Left ventricle myocardium inferior (tissue), 1 donor: Measurements from ENCODE around the gene LGALSL. TPM values are rescaled to one million over a fixed set of nuclear protein-coding genes. Genes with fewer than 3 reads are reported as not detected.

ENCODE experiments used
- DNase-seq: peaks from one replicate; pipeline ENCODE4 v3.0.0-alpha.2; 2020
- H3K27ac ChIP-seq: fragments of 200-600 bp; replicated peaks from 2 replicates; pipeline ENCODE4 v1.8.0; 2021
- H3K27me3 ChIP-seq: fragments of 200-600 bp; 2 replicates; pipeline ENCODE4 v1.8.0; 2021; ENCODE audit warnings: low read depth
- H3K36me3 ChIP-seq: fragments of 200-600 bp; 2 replicates; pipeline ENCODE4 v1.8.0; 2021
- H3K4me1 ChIP-seq: fragments of 200-600 bp; 2 replicates; pipeline ENCODE4 v1.8.0; 2021
- H3K4me3 ChIP-seq: fragments of 200-600 bp; 2 replicates; pipeline ENCODE4 v1.8.0; 2021; ENCODE audit warnings: mild to moderate bottlenecking, moderate library complexity
- H3K9me3 ChIP-seq: fragments of 200-600 bp; replicated peaks from 2 replicates; pipeline ENCODE4 v1.8.0; 2021
- intact Hi-C: fragments of 100-400 bp; cut with micrococcal nuclease; formaldehyde crosslinking; loops from one replicate; pipeline ENCODE4 v1.11.0; 2022
- total RNA-seq: library from RNA; stranded (reverse); fragmentation: NEBNext Ultra II Directional; extraction: Animal tissue kit (Norgen Biotek cat#: 25700); gene quantifications from one replicate; pipeline ENCODE4 v1.2.1, GENCODE V29; 2021
- TF ChIP-seq, protein P1 (sequence below): fragments of 200-600 bp; IDR thresholded peaks from 2 replicates; pipeline ENCODE4 v1.8.0; 2021; ENCODE audit warnings: antibody characterized with exemption, mild to moderate bottlenecking, borderline replicate concordance
- donor health status: DM: no; HTN: yes; CAD: no; lungs with severe emphysema.

Gene LGALSL
- total RNA-seq, 1 donor from 2014 or later: 8.1 TPM

DNA sequence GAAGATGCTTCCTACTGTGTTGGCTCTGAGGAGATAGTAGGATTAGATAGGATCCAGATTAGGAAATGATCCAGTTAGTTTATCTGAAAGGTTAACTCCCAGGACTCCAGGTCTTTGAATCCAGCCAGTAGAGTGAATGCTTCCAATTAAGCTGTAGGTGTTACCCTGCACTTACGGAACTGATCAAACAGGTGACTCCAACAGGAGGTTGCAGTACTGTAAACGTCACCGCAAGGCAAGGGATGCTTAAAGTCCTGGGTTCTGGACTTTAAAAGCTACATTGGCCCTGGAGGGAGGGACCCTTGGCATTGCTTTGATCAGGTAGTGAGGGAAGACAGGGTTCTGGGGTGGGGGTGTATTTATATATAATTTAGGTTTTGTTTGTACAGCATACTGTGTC, 5.6 kb downstream of the LGALSL start:
- Histone ChIP-seq H3K27me3 (no peaks in the 10 kb centered on the region), H3K27ac (no peak overlapping the region), H3K4me3 (no peak overlapping the region), H3K9me3 (no peaks in the 10 kb centered on the region), H3K4me1 (peaks cover 23% of the 10 kb centered on the region), H3K36me3 (peaks cover 40% of the 10 kb centered on the region)
- no peak for DNase-seq
- TF ChIP-seq, protein P1, sequence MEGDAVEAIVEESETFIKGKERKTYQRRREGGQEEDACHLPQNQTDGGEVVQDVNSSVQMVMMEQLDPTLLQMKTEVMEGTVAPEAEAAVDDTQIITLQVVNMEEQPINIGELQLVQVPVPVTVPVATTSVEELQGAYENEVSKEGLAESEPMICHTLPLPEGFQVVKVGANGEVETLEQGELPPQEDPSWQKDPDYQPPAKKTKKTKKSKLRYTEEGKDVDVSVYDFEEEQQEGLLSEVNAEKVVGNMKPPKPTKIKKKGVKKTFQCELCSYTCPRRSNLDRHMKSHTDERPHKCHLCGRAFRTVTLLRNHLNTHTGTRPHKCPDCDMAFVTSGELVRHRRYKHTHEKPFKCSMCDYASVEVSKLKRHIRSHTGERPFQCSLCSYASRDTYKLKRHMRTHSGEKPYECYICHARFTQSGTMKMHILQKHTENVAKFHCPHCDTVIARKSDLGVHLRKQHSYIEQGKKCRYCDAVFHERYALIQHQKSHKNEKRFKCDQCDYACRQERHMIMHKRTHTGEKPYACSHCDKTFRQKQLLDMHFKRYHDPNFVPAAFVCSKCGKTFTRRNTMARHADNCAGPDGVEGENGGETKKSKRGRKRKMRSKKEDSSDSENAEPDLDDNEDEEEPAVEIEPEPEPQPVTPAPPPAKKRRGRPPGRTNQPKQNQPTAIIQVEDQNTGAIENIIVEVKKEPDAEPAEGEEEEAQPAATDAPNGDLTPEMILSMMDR: no peak
- intact Hi-C loops: no loop called here

DNA sequence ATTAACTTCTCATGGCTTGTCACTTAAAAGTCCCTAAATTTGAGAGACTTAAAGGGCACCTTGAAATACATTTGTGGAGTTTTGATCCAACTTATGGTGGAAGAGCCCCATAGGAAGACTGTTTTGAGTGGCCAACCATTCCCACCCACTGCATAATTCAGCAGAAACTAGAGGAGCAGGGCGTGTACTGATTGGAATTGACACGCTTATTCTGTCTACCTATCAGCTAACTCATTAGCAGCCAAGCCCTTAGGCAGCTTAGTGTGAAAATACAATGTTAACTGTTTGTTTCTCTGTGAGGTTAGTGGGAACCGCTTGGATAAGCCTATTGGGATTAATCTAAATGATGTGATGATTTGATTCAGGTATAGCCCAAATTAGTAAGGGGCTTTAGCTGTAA, 6.4 kb downstream of the LGALSL start:
- intact Hi-C loops: no loop called here

DNA sequence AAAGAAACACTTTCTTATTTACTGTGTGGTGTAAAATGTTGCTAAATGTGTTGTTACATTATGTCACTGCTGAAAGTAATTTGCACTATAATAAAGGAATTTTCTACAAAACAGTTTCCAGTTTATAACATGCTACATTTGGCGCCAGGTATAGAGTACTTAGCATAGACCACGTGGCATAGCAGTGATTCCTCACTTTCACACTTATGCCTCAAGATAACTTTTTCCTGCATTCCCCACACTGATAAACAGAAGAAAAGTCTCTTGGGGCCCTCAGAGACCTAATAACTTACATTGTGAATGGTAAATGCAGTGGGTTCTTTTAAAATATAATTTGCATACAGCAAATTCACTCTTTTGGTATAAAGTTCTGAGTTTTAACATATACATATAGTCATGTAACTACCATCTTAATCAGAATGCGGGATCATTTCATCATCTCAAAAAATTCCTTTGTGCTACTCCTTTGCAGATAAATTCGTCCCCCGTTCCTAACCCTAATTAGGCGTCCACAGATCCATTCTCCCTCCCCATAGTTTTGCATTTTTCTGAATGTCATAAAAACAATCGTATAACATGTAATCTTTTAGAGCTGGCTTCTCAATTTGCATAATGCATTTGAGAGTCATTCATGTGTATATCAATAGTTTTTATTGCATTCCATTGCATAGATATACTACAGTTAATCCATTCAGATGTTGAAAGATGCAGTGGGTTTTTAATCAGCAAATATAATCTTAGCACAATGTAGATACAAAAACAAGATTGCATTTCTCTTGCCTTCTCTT, 7.5 kb downstream of the LGALSL start:
- no peak for DNase-seq
- H3K27me3 ChIP-seq: no peaks in the 10 kb centered on the region
- H3K36me3 ChIP-seq: peaks cover 35% of the 10 kb centered on the region
- no peak overlapping the region for H3K4me3 ChIP-seq
- H3K9me3 ChIP-seq: no peaks in the 10 kb centered on the region
- TF ChIP-seq, protein P1: no peak
- intact Hi-C loops: no loop called here
- peaks cover 4% of the 10 kb centered on the region for H3K4me1 ChIP-seq
- H3K27ac ChIP-seq: no peak overlapping the region

More for the DNA sequence above, 6.4 kb downstream of the LGALSL start:
- H3K27ac ChIP-seq: no peak overlapping the region
- H3K9me3 ChIP-seq: no peaks in the 10 kb centered on the region
- no peak overlapping the region for H3K4me3 ChIP-seq
- H3K36me3 ChIP-seq: peaks cover 40% of the 10 kb centered on the region
- no peaks in the 10 kb centered on the region for H3K27me3 ChIP-seq
- TF ChIP-seq, protein P1: no peak
- peaks cover 15% of the 10 kb centered on the region for H3K4me1 ChIP-seq
- DNase-seq: no peak

DNA sequence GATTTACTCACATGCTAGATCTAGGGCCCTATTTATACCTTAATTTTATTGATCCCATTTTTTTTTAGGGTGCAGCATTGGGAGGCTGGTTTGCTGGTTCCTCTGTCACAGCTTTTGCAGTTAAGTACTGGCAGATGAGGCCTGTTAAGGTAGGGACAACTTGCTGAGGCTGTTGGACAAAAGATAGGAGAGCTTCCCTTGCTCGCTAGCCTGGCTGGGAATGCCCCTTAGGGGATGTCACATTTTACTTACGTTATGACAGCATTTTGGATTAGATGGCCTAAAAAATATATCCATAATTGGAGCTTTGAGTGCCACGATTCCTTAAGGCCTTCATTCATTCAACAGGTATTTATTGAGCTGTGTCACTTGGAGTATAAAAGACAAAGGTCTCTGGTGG, 8.2 kb downstream of the LGALSL start:
- peaks cover 28% of the 10 kb centered on the region for H3K36me3 ChIP-seq
- H3K4me3 ChIP-seq: no peak overlapping the region
- intact Hi-C loops: no loop called here
- no peaks in the 10 kb centered on the region for H3K27me3 ChIP-seq
- no peak for DNase-seq
- H3K27ac ChIP-seq: no peak overlapping the region
- no peaks in the 10 kb centered on the region for H3K4me1 ChIP-seq
- TF ChIP-seq, protein P1: no peak
- no peaks in the 10 kb centered on the region for H3K9me3 ChIP-seq

DNA sequence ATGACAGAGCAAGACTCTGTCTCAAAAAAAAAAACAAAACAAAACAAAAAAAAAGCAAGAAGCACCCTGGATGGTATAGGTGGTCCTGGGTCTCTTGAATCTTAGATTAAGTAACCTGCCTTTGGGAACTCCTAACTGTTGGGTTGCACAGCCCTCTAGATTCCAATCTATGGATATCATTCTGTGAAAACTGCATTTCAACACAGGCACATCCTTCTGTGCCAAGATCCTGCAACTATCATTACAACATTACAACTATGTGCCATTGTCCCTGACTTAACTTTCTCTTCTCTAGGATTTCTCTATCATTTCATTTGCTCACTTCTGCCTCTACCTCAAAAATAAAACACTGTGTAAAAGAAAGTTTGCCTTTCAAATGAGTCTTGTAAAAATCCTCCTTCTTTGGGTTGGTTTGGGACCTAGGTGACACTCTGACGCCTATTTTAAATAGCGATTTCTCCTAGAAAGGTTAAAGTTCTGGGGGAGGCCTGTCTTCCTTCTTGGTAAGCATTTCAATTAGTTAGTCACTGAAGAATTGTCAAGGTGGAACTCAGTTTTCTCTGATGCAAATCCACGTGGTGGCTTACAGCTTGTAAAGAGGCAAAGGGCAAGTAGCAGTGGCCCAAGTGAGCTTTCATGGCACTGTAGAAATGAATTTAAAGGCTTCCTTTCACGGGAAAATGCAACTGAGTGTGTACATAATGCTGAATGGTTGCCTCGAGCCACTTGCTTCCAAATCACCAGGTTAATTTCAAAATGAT, 9.2 kb downstream of the LGALSL start:
- Histone ChIP-seq H3K4me1 (no peaks in the 10 kb centered on the region), H3K4me3 (no peak overlapping the region), H3K27me3 (no peaks in the 10 kb centered on the region), H3K9me3 (no peaks in the 10 kb centered on the region), H3K27ac (no peak overlapping the region), H3K36me3 (peaks cover 18% of the 10 kb centered on the region)
- DNase-seq: no peak
- TF ChIP-seq, protein P1: no peak
- intact Hi-C loops: no loop called here
